Left cardiac atrium (tissue), 4 donors: ENCODE measurements around the gene ANKAR. TPM values are rescaled to one million over a fixed set of nuclear protein-coding genes. Genes with fewer than 3 reads are reported as not detected.
A peak's percentile ranks its signal among the peaks of the same experiment; 100 is the strongest.
"Not testable (repeated sequence)": the region's sequence is repeated elsewhere in the genome, so short reads cannot be mapped to it uniquely, and the experiment has no call there.

Experiments
- ATAC-seq, 2 donors: fragments of 200-7000 bp; cut with Tn5 transposase; one replicate each; pipeline ENCODE4 v1.9.1; 2020; ENCODE audit warnings: mild to moderate bottlenecking in 2 of 2, moderate library complexity in 2 of 2
- DNase-seq: peaks from one replicate; pipeline ENCODE4 v3.0.0-alpha.2; 2020
- intact Hi-C, 2 donors: fragments of 100-400 bp; cut with DNase I; formaldehyde crosslinking; loops; one replicate each; pipeline versions ENCODE4 v1.14.1 to v1.15.1; 2022 to 2023
- total RNA-seq, 2 donors: library from RNA; stranded (reverse); fragmentation: NEBNext Ultra II Directional; extraction: Animal tissue kit (Norgen Biotek cat#: 25700); gene quantifications; one replicate each; pipeline ENCODE4 v1.2.1, GENCODE V29; 2021
- donor health status: DM: no; HTN: yes; CAD: no.
- donor health status: DM: no; HTN: yes; CAD: no; lungs with severe emphysema.
- donor health status: DM: yes; HTN: yes; CAD: no.
- donor health status: Dilated cardiomyopathy.

The ANKAR gene
- total RNA-seq, 2 donors from 2014 or later, result 7.7 to 9.2 TPM

GRCh38 chr2:189653464-189653863, 21.0 kb upstream of the ANKAR start:
- intact Hi-C loops, ATAC-seq, DNase-seq: not testable (repeated sequence)

- DNase-seq, result no peak
- intact Hi-C loops, result no loop called here
- ATAC-seq, result peak in 1 of 2 donors; percentile 31
Measured at GRCh38 chr2:189654641-189655040, 19.8 kb upstream of the ANKAR start.

GRCh38 chr2:189657867-189658266, 16.6 kb upstream of the ANKAR start:
- intact Hi-C loops, result no loop called here
- DNase-seq, result peak; percentile 46
- peak; percentile 18 to 31 for ATAC-seq

- DNase-seq (no peak), ATAC-seq (no peak)
- intact Hi-C loops, result no loop called here
Measured at GRCh38 chr2:189658306-189659212, 15.9 kb upstream of the ANKAR start.

- DNase-seq (no peak), ATAC-seq (no peak)
- intact Hi-C loops, result loop anchor here (2.0 to 5.0 kb wide), 2 partner anchors 38 to 39 kb away; no protein-coding TSS in a partner anchor
Measured at GRCh38 chr2:189659734-189660133, 14.7 kb upstream of the ANKAR start.

DNA sequence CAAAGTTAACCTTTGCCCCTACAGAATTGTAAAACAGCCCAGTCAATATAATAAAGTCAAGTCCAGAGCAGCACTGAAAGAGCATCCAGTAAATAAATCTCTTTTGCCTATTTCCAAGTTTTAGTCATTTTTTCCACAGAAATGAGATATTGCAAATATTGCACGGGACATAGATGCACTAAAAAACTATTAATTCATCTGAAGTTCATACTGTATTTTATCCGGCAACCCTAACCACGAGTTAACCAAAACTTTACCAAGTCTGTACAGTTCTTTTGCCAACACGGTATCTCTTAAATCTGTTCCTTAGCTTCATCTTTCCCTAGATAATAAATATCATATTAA, 13.7 kb upstream of the ANKAR start:
- intact Hi-C loops, result loop anchor here (2.0 to 5.0 kb wide), 2 partner anchors 37 to 38 kb away; no protein-coding TSS in a partner anchor
- DNase-seq (no peak), ATAC-seq (no peak)

GRCh38 chr2:189661148-189661956, 13.1 kb upstream of the ANKAR start, which contains the start of gene ASNSD1:
Gene ASNSD1, plus strand, starts transcription at chr2:189661459. Its CDS starts 4,674 bp downstream, at chr2:189666133.
- intact Hi-C loops, result loop anchor here (2.0 to 5.0 kb wide), 2 partner anchors 36 to 37 kb away; no protein-coding TSS in a partner anchor
- ATAC-seq (peak; percentile 94 to 97), DNase-seq (peak; percentile 100)

DNA sequence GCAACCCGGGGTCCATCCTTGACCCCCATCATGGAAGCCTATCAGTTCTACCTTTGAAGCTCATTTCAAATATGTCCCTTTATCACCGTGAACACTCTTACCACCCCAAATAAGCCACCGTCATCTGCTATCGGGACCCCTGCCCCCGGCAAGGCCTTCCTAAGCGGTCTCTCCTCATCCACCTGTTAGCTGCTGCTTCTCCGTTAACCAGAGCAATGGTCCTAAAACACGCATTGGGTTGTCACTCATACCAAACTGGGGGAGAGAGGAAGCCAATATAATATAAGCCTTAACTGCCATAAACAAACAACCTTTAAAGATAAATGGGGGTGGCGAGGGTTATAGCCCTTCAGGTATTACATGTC, 12.5 kb upstream of the ANKAR start:
- ATAC-seq, result no peak
- intact Hi-C loops, result loop anchor here (2.0 to 5.0 kb wide), 2 partner anchors 35 to 37 kb away; no protein-coding TSS in a partner anchor
- no peak for DNase-seq

DNA sequence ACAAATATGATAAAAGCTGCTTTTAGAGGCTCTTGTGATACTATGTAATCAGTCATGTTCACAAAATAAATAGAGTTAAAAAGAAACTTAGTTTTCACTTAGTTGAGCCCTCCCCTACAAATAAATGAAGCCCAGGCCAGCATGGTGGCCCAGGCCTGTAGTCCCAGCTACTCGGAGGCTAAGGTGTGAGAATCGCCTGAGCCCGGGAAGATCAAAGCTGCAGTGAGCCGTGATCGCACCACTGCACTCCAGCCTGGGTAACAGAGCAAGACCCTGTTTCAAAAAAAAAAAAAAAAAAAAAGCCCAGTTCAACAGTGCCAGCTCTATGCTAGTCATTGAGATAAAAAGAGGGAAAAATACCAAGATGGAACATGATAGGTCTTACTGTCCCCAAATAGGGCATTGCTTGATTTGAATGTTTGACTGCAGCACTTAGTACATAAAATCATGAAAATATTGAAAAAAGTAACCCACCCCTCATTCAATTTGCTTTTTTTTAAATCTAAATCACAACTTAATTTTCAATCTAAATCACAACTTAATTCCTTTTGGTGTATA, 11.7 kb upstream of the ANKAR start:
- ATAC-seq (no peak), DNase-seq (no peak)
- intact Hi-C loops, result loop anchor here in 1 of 2 donors (5.0 kb wide), 1 partner anchor 35 kb away; no protein-coding TSS in a partner anchor

GRCh38 chr2:189663319-189663718, 11.2 kb upstream of the ANKAR start:
- not testable (repeated sequence) for ATAC-seq, DNase-seq
- intact Hi-C loops, result loop anchor here in 1 of 2 donors (5.0 kb wide), 1 partner anchor 34 kb away; no protein-coding TSS in a partner anchor

GRCh38 chr2:189669913-189670312, 4.6 kb upstream of the ANKAR start:
- no peak for ATAC-seq
- no peak for DNase-seq
- intact Hi-C loops, result no loop called here

DNA sequence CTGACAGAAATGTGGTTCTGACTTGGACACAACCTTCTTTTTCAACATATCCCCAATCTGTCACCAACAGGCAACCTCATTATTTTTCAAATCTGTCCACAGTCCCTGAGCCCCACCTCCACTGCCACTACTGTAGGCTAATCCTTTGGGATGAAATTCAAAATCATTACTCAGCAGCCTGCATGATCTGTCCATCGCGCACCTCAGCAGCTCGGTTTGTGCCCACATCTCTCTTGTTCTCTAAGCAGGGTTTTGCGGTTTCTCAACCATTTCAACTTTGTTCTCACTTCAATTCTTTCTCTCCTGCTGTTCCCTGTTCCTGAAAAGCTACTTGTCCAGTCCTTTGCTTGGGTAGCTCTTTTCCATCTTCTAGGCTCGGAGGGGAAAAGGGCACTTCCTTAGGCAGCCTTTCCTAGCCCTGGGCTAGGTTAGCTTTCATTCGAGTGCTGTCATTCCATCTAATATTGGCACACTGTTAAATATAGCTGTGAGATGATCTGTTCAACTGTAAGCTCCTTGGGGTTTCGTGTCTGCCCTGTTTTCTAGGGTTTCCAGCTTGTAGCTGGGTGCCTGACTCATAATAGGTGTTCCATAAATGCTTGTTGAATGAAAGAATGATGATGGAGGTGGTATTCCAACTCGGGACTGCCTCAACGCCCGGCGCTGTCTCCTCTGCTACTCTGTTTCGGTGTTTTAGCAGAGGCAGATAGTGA, 653 bp upstream of the ANKAR start:
- no peak for DNase-seq
- ATAC-seq, result peak; percentile 2 to 33
- intact Hi-C loops, result no loop called here

DNA sequence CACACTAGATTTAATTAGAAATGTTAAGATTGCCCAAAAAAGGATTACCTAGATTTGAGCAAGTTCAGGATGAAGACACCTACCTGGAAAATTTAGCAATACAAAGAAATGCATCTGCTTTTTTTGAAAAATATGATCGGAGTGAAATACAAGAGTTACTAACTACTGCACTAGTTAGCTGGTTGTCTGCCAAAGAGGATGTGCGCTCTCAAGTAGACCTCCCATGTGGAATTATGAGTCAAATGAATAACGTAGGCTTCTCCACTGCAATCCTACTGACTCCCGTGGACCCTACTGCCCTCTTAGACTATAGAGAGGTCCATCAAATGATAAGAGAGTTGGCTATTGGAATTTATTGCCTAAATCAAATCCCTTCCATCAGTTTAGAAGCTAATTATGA, 2.0 kb downstream of the ANKAR start:
- intact Hi-C loops, result no loop called here
- DNase-seq (no peak), ATAC-seq (no peak)

DNA sequence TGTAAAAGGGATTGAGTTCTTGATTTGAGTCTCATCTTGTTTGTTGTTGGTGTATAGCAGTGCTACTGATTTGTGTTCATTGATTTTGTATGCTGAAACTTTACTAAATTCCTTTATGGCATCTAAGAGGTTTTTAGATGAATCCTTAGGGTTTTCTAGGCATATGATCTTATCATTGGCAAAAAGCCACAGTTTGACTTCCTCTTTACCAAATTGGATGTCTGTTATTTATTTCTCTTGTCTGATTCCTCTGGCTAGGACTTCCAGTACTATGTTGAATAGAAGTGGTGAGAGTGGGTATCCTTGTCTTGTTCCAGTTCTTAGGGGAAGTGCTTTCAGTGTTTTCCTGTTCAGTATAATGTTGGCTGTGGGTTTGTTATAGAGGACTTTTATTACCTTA, 4.8 kb downstream of the ANKAR start:
- ATAC-seq, result no peak
- DNase-seq, result no peak
- intact Hi-C loops, result no loop called here

DNA sequence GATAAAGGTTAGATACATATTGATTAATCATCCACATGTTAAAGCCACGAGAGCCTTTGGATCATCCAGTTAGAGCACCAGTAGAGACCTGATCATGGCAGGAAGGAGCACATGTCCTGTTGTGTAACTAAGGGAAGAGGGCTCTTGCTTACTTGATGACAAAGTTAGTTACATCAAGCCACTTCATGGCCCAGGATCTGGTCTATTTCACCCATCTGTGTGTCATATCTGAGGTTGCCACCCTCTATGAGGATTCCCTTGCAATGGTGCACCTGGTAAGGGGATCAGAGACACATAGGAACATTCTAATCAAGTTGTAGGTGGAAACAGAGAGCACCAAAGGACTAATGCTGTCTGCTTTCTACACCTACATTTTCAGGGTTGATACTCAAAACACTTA, 6.7 kb downstream of the ANKAR start:
- no peak for DNase-seq
- no peak for ATAC-seq
- intact Hi-C loops, result no loop called here

DNA sequence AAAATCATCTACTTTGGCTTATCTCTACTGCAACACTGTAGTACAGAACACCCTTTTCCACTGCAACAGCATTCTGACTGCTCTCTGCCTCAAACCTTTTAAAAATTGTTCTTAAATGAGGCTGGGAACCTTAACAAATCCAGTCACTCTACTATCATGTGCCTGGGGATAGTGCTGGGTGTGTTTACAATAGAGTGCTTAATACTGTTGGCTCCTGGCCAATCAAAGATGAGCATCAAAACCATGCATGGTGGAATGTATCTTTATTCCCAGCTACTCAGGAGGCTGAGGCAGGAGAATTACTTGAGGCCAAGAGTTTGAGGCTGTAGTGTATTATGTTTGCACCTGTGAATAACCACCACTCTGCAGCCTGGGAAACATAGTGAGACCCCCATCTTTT, 7.4 kb downstream of the ANKAR start:
- no peak for DNase-seq
- ATAC-seq, result no peak
- intact Hi-C loops, result no loop called here

DNA sequence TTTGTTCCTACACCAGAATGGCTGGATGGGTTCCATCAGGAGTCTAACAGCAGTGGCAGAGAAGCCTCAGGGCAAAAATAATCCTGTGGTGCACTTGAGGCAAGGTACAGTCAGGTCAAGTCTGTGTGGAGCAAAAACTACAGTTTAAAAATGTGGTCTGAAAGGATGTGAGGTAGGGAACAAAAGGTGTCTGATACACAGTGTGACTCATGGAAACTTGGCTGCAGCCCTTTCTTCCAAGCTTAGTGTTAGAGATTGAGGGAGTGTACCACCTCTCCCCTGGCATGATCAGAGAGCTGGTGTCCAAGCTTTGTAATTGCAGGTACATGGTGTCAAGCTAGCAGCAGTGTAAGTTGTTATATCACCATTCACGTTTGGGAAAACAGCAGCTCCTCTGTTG, 8.9 kb downstream of the ANKAR start:
- ATAC-seq (peak in 1 of 2 donors; percentile 64), DNase-seq (no peak)
- intact Hi-C loops, result no loop called here

- ATAC-seq (no peak), DNase-seq (no peak)
- intact Hi-C loops, result no loop called here
Measured at GRCh38 chr2:189684811-189685210, 10.3 kb downstream of the ANKAR start.
